GM04504 (cell line): ENCODE measurements around the gene NCOA5.
"Not testable (repeated sequence)": the region's sequence is repeated elsewhere in the genome, so short reads cannot be mapped to it uniquely, and the experiment has no call there.

Experiments
- DNase-seq: peaks from one replicate; pipeline ENCODE4 v3.0.0-alpha.2; 2012; ENCODE audit warnings: low read depth

The NCOA5 gene

GRCh38 chr20:46091622-46092535, 2.1 kb upstream of the NCOA5 start:
- DNase-seq, result not testable (repeated sequence)

GRCh38 chr20:46089167-46089416, 670 bp downstream of the NCOA5 start:
- DNase-seq, result no peak

- no peak for DNase-seq
Measured at GRCh38 chr20:46088409-46089166, 1.2 kb downstream of the NCOA5 start.

GRCh38 chr20:46087161-46087560, 2.6 kb downstream of the NCOA5 start:
- DNase-seq, result no peak

GRCh38 chr20:46085179-46085851, 4.4 kb downstream of the NCOA5 start:
- no peak for DNase-seq

- DNase-seq, result no peak
Measured at GRCh38 chr20:46084805-46085178, 5.0 kb downstream of the NCOA5 start.

- no peak for DNase-seq
Measured at GRCh38 chr20:46083531-46084061, 6.2 kb downstream of the NCOA5 start.

GRCh38 chr20:46083101-46083500, 6.7 kb downstream of the NCOA5 start:
- no peak for DNase-seq

GRCh38 chr20:46081074-46081473, 8.7 kb downstream of the NCOA5 start:
- no peak for DNase-seq

GRCh38 chr20:46078954-46079353, 10.8 kb downstream of the NCOA5 start:
- no peak for DNase-seq

GRCh38 chr20:46077642-46078305, 12.0 kb downstream of the NCOA5 start:
- DNase-seq, result no peak

- DNase-seq, result no peak
Measured at GRCh38 chr20:46076806-46077205, 13.0 kb downstream of the NCOA5 start.

GRCh38 chr20:46074006-46074405, 15.8 kb downstream of the NCOA5 start:
- DNase-seq, result no peak

- no peak for DNase-seq
Measured at GRCh38 chr20:46073443-46073842, 16.3 kb downstream of the NCOA5 start.

GRCh38 chr20:46073024-46073423, 16.7 kb downstream of the NCOA5 start:
- DNase-seq, result no peak

GRCh38 chr20:46071573-46071972, 18.2 kb downstream of the NCOA5 start:
- DNase-seq, result no peak

- DNase-seq, result no peak
Measured at GRCh38 chr20:46070215-46070900, 19.4 kb downstream of the NCOA5 start.

- DNase-seq, result no peak
Measured at GRCh38 chr20:46065691-46066090, 24.1 kb downstream of the NCOA5 start.

- DNase-seq, result no peak
Measured at GRCh38 chr20:46065006-46065405, 24.8 kb downstream of the NCOA5 start.

GRCh38 chr20:46063652-46064054, 26.1 kb downstream of the NCOA5 start:
- DNase-seq, result no peak

- no peak for DNase-seq
Measured at GRCh38 chr20:46063151-46063550, 26.6 kb downstream of the NCOA5 start.

GRCh38 chr20:46062621-46063020, 27.1 kb downstream of the NCOA5 start:
- DNase-seq, result no peak
